HEK293 (cell line): ENCODE data around the gene SLAMF9.

Source experiments
- BCL11B ChIP-seq: fragments of 450-650 bp; formaldehyde crosslinking; IDR thresholded peaks from 2 replicates; pipeline ENCODE4 v1.5.1; 2016; ENCODE audit warnings: low read depth, missing biosample characterization, missing genetic modification characterization
- EGR2 ChIP-seq: fragments of 450-650 bp; formaldehyde crosslinking; IDR thresholded peaks from 2 replicates; pipeline ENCODE4 v1.5.1; 2016; ENCODE audit warnings: low read depth, missing biosample characterization, missing genetic modification characterization
- FEZF1 ChIP-seq: fragments of 450-650 bp; formaldehyde crosslinking; IDR thresholded peaks from 2 replicates; pipeline ENCODE4 v1.5.1; 2016; ENCODE audit warnings: missing biosample characterization, missing genetic modification characterization
- HIC1 ChIP-seq: fragments of 450-650 bp; formaldehyde crosslinking; IDR thresholded peaks from 2 replicates; pipeline ENCODE4 v1.5.1; 2016; ENCODE audit warnings: missing biosample characterization, missing genetic modification characterization
- HOXA7 ChIP-seq: sonication (generic); formaldehyde crosslinking; IDR thresholded peaks from 2 replicates; pipeline ENCODE4 v1.8.1; 2022; ENCODE audit warnings: missing genetic modification reagents, borderline replicate concordance
- IKZF3 ChIP-seq: fragments of 450-650 bp; IDR thresholded peaks from 2 replicates; pipeline ENCODE4 v1.5.0; 2018; ENCODE audit warnings: missing biosample characterization, mild to moderate bottlenecking, missing genetic modification characterization, moderate library complexity
- KLF10 ChIP-seq: fragments of 450-650 bp; IDR thresholded peaks from 2 replicates; pipeline ENCODE4 v1.5.1; 2018; ENCODE audit warnings: missing biosample characterization, mild to moderate bottlenecking, missing genetic modification characterization
- RBAK ChIP-seq: fragments of 450-650 bp; formaldehyde crosslinking; IDR thresholded peaks from 2 replicates; pipeline ENCODE4 v1.5.1; 2016; ENCODE audit warnings: missing biosample characterization, missing genetic modification characterization
- SALL2 ChIP-seq: fragments of 450-650 bp; formaldehyde crosslinking; IDR thresholded peaks from 2 replicates; pipeline ENCODE4 v1.5.0; 2017; ENCODE audit warnings: missing biosample characterization, mild to moderate bottlenecking, missing genetic modification characterization, borderline replicate concordance
- TRIM28 ChIP-seq: IDR thresholded peaks from 2 replicates; pipeline ENCODE4 v1.6.1; 2011; ENCODE audit warnings: low read length, control low read depth, borderline replicate concordance
- YY1 ChIP-seq: fragments of 450-650 bp; formaldehyde crosslinking; IDR thresholded peaks from 2 replicates; pipeline ENCODE4 v1.5.1; 2018; ENCODE audit warnings: missing biosample characterization, missing genetic modification characterization
- ZBTB8A ChIP-seq: fragments of 450-650 bp; formaldehyde crosslinking; IDR thresholded peaks from 2 replicates; pipeline ENCODE4 v1.5.1; 2016; ENCODE audit warnings: missing biosample characterization, missing genetic modification characterization
- ZEB2 ChIP-seq: fragments of 450-650 bp; formaldehyde crosslinking; IDR thresholded peaks from 2 replicates; pipeline ENCODE4 v1.5.1; 2016; ENCODE audit warnings: missing biosample characterization, missing genetic modification characterization
- ZNF133 ChIP-seq: fragments of 450-650 bp; formaldehyde crosslinking; IDR thresholded peaks from 2 replicates; pipeline ENCODE4 v1.5.1; 2016; ENCODE audit warnings: missing biosample characterization, missing genetic modification characterization
- ZNF274 ChIP-seq, 2 experiments: fragments of 200-500 bp in 1 of 2; fragments of 450-650 bp in 1 of 2; sonication (Bioruptor generic) in 1 of 2; formaldehyde crosslinking in 1 of 2; IDR thresholded peaks; 2 replicates each; pipeline versions ENCODE4 v1.5.1 to v1.6.1; 2014 to 2016; ENCODE audit warnings: borderline replicate concordance in 1 of 2, inconsistent platforms in 1 of 2, low read length in 1 of 2, missing biosample characterization in 1 of 2, missing genetic modification characterization in 1 of 2
- ZNF292 ChIP-seq: fragments of 450-650 bp; formaldehyde crosslinking; IDR thresholded peaks from 2 replicates; pipeline ENCODE4 v1.5.1; 2016; ENCODE audit warnings: low read depth, missing biosample characterization, missing genetic modification characterization, borderline replicate concordance
- ZNF354C ChIP-seq: fragments of 450-650 bp; formaldehyde crosslinking; IDR thresholded peaks from 2 replicates; pipeline ENCODE4 v1.5.1; 2016; ENCODE audit warnings: missing biosample characterization, missing genetic modification characterization, low read depth, borderline replicate concordance
- ZNF423 ChIP-seq: fragments of 450-650 bp; formaldehyde crosslinking; IDR thresholded peaks from 2 replicates; pipeline ENCODE4 v1.5.1; 2016; ENCODE audit warnings: missing biosample characterization, missing genetic modification characterization
- ZNF426 ChIP-seq: fragments of 450-650 bp; formaldehyde crosslinking; IDR thresholded peaks from 2 replicates; pipeline ENCODE4 v1.5.1; 2017; ENCODE audit warnings: missing biosample characterization, missing genetic modification characterization, mild to moderate bottlenecking, inconsistent platforms, moderate library complexity
- ZNF521 ChIP-seq: fragments of 450-650 bp; formaldehyde crosslinking; IDR thresholded peaks from 2 replicates; pipeline ENCODE4 v1.5.1; 2017; ENCODE audit warnings: missing biosample characterization, mild to moderate bottlenecking, missing genetic modification characterization
- ZNF596 ChIP-seq: fragments of 450-650 bp; IDR thresholded peaks from 2 replicates; pipeline ENCODE4 v1.5.0; 2018; ENCODE audit warnings: missing biosample characterization, mild to moderate bottlenecking, missing genetic modification characterization, moderate library complexity
- ZNF624 ChIP-seq: fragments of 450-650 bp; formaldehyde crosslinking; IDR thresholded peaks from 2 replicates; pipeline ENCODE4 v1.5.1; 2017; ENCODE audit warnings: missing biosample characterization, missing genetic modification characterization
- ZNF830 ChIP-seq: fragments of 450-650 bp; IDR thresholded peaks from 2 replicates; pipeline ENCODE4 v1.5.0; 2018; ENCODE audit warnings: missing biosample characterization, missing genetic modification characterization, low read depth, mild to moderate bottlenecking, moderate library complexity
- ZNF843 ChIP-seq: fragments of 450-650 bp; formaldehyde crosslinking; IDR thresholded peaks from 2 replicates; pipeline ENCODE4 v1.5.1; 2016; ENCODE audit warnings: missing biosample characterization, missing genetic modification characterization
- ZSCAN16 ChIP-seq: fragments of 450-650 bp; formaldehyde crosslinking; IDR thresholded peaks from 2 replicates; pipeline ENCODE4 v1.5.1; 2016; ENCODE audit warnings: missing biosample characterization, missing genetic modification characterization
- TF ChIP-seq, protein P1 (sequence below): fragments of 450-650 bp; formaldehyde crosslinking; conservative IDR thresholded peaks from 2 replicates; pipeline ENCODE4 v1.5.1; 2016; ENCODE audit warnings: low read depth, missing biosample characterization, missing genetic modification characterization
- TF ChIP-seq, protein P2 (sequence below): IDR thresholded peaks from 2 replicates; pipeline ENCODE4 v1.6.1; 2011; ENCODE audit warnings: mild to moderate bottlenecking, low read depth, low read length, borderline replicate concordance
- TF ChIP-seq, protein P3 (sequence below): fragments of 450-650 bp; formaldehyde crosslinking; IDR thresholded peaks from 2 replicates; pipeline ENCODE4 v1.5.1; 2016; ENCODE audit warnings: missing biosample characterization, missing genetic modification characterization, borderline replicate concordance

SLAMF9 gene

GRCh38 chr1:159924025-159924790 is 29.8 kb downstream of the SLAMF9 start (continued):
- TF ChIP-seq, protein P1, sequence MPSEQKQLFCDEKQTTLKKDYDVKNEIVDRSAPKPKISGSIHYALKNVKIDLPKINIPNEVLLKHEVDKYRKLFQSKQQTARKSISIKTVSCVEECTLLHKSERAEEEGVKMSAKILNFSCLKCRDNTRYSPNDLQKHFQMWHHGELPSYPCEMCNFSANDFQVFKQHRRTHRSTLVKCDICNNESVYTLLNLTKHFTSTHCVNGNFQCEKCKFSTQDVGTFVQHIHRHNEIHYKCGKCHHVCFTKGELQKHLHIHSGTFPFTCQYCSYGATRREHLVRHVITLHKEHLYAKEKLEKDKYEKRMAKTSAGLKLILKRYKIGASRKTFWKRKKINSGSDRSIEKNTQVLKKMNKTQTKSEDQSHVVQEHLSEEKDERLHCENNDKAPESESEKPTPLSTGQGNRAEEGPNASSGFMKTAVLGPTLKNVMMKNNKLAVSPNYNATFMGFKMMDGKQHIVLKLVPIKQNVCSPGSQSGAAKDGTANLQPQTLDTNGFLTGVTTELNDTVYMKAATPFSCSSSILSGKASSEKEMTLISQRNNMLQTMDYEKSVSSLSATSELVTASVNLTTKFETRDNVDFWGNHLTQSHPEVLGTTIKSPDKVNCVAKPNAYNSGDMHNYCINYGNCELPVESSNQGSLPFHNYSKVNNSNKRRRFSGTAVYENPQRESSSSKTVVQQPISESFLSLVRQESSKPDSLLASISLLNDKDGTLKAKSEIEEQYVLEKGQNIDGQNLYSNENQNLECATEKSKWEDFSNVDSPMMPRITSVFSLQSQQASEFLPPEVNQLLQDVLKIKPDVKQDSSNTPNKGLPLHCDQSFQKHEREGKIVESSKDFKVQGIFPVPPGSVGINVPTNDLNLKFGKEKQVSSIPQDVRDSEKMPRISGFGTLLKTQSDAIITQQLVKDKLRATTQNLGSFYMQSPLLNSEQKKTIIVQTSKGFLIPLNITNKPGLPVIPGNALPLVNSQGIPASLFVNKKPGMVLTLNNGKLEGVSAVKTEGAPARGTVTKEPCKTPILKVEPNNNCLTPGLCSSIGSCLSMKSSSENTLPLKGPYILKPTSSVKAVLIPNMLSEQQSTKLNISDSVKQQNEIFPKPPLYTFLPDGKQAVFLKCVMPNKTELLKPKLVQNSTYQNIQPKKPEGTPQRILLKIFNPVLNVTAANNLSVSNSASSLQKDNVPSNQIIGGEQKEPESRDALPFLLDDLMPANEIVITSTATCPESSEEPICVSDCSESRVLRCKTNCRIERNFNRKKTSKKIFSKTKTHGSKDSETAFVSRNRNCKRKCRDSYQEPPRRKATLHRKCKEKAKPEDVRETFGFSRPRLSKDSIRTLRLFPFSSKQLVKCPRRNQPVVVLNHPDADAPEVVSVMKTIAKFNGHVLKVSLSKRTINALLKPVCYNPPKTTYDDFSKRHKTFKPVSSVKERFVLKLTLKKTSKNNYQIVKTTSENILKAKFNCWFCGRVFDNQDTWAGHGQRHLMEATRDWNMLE (tag by site-specific recombination), result 0 out of 2 replicates have a peak, but pooled peaks have one; percentile 15
- TF ChIP-seq ZNF596 (tag by site-specific recombination) (no peak), YY1 (tag by site-specific recombination) (0 out of 2 replicates have a peak, but pooled peaks have one; percentile 13), ZNF133 (tag by site-specific recombination) (no peak), ZNF426 (no peak), SALL2 (tag by site-specific recombination) (no peak), ZNF521 (tag by site-specific recombination) (no peak), HOXA7 (CRISPR knock-in tag) (no peak), ZEB2 (tag by site-specific recombination) (peak; percentile 98), FEZF1 (tag by site-specific recombination) (peak; percentile 39; the same call in 1 of the 2 replicates), IKZF3 (peak; percentile 64; the same call in 1 of the 2 replicates), ZNF423 (tag by site-specific recombination) (peak; percentile 100; the same call in 1 of the 2 replicates), ZNF843 (peak; percentile 94), BCL11B (peak; percentile 66), ZNF354C (tag by site-specific recombination) (no peak), ZNF830 (tag by site-specific recombination) (no peak), TRIM28 (no peak), ZBTB8A (tag by site-specific recombination) (no peak), ZNF624 (no peak), HIC1 (tag by site-specific recombination) (peak; percentile 100), ZNF292 (tag by site-specific recombination) (no peak), RBAK (tag by site-specific recombination) (no peak), ZNF274 (IDR thresholded peaks at IDR 0.05; ENCODE audit: low read length) (no peak), ZNF274 (tag by site-specific recombination; IDR thresholded peaks at IDR 0.05; ENCODE audit: borderline replicate concordance) (no peak), EGR2 (peak; percentile 97), KLF10 (tag by site-specific recombination) (peak; percentile 98), ZSCAN16 (no peak)
- TF ChIP-seq, protein P2, sequence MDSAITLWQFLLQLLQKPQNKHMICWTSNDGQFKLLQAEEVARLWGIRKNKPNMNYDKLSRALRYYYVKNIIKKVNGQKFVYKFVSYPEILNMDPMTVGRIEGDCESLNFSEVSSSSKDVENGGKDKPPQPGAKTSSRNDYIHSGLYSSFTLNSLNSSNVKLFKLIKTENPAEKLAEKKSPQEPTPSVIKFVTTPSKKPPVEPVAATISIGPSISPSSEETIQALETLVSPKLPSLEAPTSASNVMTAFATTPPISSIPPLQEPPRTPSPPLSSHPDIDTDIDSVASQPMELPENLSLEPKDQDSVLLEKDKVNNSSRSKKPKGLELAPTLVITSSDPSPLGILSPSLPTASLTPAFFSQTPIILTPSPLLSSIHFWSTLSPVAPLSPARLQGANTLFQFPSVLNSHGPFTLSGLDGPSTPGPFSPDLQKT, result no peak
- TF ChIP-seq, protein P3, sequence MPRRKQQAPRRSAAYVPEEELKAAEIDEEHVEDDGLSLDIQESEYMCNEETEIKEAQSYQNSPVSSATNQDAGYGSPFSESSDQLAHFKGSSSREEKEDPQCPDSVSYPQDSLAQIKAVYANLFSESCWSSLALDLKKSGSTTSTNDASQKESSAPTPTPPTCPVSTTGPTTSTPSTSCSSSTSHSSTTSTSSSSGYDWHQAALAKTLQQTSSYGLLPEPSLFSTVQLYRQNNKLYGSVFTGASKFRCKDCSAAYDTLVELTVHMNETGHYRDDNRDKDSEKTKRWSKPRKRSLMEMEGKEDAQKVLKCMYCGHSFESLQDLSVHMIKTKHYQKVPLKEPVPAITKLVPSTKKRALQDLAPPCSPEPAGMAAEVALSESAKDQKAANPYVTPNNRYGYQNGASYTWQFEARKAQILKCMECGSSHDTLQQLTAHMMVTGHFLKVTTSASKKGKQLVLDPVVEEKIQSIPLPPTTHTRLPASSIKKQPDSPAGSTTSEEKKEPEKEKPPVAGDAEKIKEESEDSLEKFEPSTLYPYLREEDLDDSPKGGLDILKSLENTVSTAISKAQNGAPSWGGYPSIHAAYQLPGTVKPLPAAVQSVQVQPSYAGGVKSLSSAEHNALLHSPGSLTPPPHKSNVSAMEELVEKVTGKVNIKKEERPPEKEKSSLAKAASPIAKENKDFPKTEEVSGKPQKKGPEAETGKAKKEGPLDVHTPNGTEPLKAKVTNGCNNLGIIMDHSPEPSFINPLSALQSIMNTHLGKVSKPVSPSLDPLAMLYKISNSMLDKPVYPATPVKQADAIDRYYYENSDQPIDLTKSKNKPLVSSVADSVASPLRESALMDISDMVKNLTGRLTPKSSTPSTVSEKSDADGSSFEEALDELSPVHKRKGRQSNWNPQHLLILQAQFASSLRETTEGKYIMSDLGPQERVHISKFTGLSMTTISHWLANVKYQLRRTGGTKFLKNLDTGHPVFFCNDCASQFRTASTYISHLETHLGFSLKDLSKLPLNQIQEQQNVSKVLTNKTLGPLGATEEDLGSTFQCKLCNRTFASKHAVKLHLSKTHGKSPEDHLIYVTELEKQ (tag by site-specific recombination), result peak; percentile 94
